HG03432 (cell line): ENCODE data around the gene MICAL2.

Source experiments
- ATAC-seq: cut with Tn5 transposase; IDR thresholded peaks from one replicate; pipeline ENCODE4 v1.9.1; 2021; ENCODE audit warnings: mild to moderate bottlenecking, moderate library complexity; ENCODE audit not compliant: unreplicated experiment

The MICAL2 gene

DNA sequence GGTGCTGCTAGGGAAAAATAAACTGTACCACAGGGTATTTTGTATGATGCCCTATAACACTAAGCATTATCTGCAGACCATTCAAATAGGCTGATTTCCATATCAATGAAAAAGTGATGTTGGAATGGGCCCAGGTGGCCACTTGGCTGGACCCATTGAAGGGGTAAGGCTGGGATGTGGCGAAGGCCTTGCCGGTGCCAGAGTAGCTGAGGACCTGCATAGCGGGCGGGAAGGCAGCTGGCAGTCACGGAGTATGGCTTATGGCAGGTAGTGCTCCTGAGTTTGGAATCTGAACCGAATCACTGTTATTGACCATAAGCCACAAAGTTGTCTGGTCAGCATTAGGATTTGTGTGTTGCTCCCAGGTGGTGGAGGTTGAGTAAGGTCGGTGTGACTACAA, 131.0 kb downstream of the MICAL2 start:
- no peak for ATAC-seq

DNA sequence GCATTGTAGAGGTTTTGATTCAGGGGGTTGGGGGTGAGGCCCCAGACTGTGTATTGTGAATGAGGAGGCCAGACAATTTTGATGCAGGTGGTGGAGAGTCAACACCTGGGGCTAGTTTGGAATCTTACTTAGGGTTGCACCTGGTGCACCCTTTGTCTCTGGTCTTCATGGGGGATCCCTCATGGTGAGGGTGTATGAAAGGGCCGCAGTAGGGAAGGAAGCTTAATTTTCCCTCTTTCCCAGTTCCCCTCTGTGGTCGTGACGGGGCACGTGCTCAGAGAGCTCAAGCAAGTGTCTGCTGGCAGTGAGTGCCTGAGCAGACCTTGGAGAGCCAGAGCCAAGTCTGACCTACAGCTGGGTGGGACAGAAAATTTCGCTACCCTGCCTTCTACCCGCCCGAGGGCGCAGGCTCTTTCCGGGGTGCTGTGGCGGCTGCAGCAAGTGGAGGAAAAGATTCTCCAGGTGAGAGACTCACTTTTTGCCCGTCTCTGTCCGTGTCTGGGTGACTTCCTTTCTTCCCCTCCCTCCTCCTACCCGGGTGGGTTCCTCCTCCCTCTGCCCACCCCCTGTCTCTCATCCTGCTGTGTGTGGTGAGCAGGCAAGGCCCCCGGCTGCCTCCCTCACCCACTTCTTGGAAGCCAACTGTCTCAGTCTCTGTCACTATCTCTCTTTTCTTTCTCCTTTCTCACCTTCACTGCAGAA, 131.7 kb downstream of the MICAL2 start:
- ATAC-seq = no peak

DNA sequence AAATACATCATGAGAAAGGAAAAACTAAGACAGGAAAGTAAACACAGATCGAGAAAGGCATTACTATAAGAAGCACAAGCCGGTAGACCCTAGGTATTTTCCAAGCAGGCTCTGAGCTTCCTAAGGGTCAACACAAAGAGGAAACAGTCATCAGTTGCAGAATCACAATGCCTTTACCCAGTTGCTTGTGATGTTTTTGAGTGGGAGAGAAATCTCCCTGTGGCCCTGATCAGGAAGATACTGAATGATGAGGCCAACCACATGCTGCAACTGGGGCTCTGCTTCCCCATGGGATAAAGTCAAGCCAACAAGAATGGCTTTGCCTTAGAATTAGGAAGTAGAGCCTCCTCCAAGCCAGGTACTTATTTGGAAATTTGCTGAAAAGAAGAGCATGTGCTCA, 132.6 kb downstream of the MICAL2 start:
- ATAC-seq = no peak

DNA sequence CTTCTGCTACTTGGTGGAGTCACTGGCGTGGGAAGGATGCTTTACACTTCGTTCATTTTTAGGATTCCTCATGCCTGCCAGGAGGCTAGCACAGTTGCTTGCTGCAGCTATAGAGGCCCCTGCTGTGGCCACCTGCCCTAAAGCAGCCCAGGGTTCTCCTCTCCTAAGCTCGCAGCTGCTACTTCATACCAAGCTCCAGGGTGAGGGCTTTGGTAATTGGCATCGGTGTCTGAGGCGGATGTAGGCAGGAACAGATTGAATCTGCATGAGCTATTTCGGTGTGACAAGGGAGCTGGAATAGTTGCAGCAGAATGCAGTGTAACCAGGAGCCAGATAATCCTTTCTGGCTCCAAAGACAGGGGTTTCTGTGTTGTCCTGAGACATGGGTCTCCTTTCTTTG, 133.1 kb downstream of the MICAL2 start:
- ATAC-seq = no peak

GRCh38 chr11:12243911-12244550, 133.6 kb downstream of the MICAL2 start:
- no peak for ATAC-seq

GRCh38 chr11:12245091-12245490, 134.7 kb downstream of the MICAL2 start:
- ATAC-seq = no peak

DNA sequence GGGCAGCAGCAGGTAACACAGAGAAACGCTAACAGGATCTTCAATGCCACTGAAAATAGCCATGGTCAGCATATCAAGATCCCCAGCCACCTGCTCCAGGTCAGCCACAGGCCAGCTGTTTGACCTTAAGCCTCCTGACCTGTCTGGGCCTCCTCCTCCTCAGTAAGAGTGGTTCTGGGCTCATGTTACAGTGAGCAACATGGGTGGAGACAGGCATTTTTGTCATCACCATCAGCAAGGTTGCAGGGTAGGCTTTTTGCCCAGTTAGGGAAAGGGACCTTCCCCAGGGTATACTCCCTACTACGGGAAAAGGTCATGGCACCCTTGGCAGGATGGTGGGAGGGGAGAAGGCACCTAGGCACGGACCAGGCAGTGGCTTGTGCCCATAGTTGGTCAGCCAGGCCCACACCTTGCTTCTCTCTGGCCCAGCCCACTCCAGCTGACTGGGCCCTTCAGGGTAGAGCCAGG, 135.2 kb downstream of the MICAL2 start:
- ATAC-seq = no peak

- ATAC-seq = no peak
Observed at GRCh38 chr11:12246147-12246546, 135.8 kb downstream of the MICAL2 start.

- no peak for ATAC-seq
Observed at GRCh38 chr11:12246989-12247388, 136.6 kb downstream of the MICAL2 start.

DNA sequence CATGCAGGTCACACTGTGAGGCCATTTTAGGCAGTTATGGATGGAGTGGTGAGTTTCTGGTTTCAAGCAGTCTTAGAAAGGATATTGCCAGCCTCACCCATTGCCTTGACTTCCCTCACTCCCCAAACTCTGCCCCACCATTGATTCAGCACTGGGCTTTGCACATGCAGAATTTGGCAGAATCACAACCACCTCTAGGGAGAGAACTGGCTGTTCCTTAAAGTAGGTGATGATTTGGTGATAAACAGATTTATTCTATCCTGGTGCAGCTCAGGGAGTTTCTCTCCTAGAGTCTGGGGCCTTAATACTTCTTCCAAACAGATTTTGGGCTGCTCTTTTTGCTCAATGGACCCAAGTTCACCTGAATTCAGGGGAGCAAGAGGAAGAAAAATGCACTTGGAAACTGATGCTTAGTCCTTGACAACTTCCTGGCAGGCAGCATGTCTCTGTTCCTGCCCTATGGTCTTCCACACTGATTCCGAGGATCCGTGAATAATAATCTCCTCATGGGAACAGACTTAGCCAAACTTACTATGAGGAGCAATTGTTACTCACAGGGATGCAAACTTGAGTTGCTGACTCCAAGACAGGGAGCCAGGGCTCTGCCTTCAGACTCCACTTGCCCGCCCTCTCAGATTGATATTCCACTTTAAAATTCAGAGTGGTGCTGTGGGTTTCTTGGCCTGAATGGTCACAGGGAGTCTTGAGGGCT, 137.3 kb downstream of the MICAL2 start:
- no peak for ATAC-seq

DNA sequence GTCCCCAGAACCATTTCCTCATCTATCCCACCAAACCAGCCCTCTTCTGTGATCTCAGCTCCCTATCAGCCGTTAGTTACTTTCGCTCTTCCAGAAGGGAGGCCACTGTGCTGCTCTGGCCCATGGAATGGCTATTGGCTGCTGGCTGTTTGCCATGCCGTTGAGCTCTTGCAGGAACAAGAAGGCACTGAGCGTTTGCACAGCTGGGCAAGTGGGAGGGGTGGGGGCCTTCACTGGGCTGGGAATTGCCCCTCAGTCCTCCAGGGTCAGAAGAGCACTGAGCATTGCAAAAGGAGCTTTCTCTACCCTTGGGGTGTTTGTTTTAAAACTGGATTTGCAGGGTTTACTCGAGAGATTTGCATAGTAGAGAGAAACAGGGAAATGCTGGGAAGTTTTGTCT, 137.9 kb downstream of the MICAL2 start:
- no peak for ATAC-seq

DNA sequence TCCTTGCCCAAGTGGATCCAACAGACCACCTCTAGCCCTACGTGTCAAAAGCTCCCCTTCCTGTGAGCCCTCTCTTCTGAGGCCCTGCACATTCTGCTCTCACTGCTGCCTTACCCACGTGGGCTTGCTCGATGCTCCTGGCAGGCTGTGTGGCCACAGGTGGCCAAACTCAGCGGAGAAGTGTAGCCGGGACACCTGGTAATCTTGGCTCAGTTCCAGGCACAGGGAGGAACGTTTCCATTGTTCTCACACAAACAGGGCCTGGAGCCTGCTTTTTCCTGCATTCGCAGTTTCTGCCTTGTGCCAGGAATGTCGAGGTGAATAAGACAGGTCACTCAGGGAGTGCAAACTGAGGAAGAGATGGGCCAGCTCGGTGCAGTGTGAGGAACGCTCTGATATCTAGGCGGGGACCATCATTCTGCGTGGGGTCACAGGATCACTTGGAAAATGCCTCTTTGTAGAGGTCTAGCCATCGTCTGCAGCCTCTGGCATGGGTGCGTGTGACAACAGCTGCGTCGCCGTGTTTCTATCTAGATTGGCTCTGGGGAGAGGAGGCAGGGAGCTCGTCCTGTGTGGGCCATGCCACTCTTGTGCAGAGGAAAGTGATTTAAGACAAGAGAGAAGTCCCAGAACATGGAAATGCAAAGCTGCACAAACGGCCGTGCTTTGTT, 139.3 kb downstream of the MICAL2 start:
- no peak for ATAC-seq

DNA sequence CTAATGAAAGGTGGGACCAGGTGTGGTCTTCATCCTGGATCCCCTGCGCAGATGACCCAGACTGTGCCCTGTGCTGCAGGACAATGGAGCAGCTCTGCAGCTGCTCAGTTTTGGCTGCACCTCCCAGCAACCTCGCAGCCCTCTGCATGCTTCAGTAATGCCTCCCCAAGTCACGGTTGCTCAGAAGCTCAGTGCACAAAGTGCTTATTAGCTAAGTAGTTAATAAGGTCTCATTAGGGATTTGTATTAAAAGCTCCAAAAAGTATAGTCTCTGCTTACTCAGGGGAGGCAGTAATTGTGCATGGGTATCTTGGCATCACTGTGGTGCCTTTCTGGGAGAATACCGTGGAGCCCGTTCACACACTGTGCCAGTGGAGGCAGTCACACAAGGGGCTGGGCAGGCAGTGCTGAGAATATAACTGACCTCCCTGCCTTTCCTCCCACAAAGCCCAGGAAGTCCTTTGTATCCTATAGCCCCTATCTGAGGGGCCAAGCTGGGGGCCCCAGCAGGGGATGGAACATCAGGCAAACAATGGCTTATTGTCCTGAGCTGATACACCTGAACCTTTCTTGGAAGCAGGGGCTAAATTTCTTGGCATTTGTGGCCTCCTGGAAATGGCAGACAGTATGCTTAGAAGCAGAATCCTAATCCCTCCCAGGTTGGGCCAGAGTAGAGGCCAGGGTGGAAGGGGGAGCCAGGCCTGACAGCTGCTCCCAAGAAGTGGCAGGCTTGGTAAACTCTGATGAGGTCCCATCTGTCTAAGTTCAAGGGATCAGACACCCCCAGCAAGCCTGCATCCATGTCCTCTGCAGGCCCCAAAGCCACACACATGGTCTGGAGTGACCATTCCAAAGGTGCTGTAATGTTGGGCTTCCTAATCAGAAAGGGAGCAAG, 141.5 kb downstream of the MICAL2 start:
- ATAC-seq = no peak

DNA sequence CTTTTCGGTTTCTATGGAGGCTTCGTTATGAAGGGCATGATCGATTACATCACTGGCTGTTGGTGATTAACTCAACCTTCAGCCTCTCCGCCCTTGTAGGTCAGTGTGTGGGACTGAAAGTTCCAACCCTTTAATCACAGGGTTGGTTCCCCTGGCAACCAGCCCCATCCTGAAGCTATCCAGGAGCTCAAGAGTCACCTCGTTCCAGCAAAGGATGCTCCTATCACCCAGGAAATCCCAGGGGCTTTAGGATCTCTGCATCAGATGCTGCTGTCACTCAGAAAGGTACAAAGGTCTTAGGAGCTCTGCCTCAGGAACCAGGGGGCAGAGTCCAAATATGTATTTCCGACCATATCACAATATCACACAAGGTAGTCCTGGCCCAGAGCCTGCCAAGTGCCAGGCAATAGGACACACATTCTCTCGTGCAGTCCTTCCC, 143.5 kb downstream of the MICAL2 start:
- no peak for ATAC-seq

DNA sequence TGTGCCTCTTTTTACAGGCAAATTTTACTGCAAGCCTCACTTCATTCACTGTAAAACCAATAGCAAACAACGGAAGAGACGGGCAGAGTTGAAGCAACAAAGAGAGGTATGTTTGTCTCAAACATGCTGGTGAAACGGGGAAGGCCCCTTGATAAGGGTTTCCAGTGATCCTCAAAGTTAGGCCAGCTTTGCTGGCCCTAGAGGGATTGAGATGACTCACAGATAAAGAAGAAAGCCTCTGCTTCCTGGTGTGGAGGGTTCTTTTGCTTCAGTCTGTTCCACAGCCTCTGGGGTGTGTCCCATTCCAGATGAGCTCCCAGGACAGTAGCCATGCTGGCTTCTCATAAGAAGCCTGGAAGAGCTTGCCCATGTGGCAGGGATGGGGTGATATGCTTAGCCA, 148.1 kb downstream of the MICAL2 start:
- no peak for ATAC-seq

DNA sequence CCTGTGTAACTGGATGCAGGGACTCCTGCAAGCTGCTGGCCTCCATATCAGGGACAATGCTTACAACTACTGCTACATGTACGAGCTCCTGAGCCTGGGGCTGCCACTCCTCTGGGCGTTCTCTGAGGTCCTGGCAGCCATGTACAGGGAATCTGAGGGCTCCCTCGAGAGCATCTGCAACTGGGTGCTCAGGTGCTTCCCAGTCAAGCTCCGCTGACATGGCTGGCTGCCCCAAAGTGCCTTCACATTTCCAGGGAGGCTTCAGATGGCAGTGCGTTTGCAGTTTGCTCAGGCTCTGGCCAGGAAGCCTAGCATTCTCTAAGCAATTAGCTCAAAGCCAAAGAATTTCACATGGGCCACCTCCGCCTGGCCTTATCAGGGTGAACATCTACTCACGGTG, 149.6 kb downstream of the MICAL2 start:
- ATAC-seq = no peak

GRCh38 chr11:12260731-12261521, 150.5 kb downstream of the MICAL2 start:
- no peak for ATAC-seq

GRCh38 chr11:12261551-12261950, 151.2 kb downstream of the MICAL2 start:
- no peak for ATAC-seq

DNA sequence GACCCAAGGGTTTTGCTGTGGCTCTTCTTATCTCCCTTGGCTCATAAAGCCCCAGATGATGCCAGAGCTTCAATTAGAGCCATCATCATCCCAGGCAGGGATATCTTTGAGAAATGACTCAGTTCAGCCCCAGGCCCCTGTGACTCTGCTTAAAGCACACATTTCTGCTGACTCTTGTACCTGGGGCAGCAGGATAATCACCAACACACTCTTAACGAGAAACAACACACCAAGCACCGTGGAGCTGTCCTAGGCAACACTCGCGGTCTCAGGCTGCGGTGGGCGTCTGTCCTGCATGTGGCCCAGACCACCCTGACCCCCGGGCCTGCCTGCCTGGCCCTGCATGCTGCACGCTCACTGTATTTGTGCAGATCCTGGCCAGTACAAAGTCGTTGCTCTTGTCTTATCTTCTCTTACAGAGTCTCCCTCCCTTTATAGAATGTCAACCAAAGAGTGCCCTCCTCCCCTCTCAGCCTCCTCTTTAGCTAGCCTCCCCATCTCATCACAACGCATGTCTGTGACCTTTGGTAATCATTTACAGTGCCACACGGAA, 152.8 kb downstream of the MICAL2 start:
- ATAC-seq = no peak
